ENCODE data around the gene DENND1A.

DNA sequence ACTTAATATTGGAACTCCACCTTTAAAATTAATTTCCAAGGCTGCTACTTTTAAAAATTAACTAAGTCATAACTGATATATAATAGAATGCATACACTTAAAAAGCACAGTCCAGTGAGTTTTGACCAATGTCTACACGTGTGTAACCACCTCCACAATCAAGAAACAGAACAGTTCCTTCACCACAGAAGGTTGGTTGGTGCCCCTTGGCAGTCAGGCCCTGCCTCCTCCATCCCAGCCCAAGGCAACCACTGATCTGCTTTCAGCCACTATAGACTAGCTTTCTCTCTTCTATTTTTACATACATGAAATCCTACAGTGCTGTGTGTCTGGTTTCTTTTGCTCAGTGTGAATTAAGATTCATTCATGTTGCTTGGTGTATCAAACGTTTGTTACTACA lies 358.7 kb downstream of the DENND1A start:
- TF ChIP-seq, protein P1, sequence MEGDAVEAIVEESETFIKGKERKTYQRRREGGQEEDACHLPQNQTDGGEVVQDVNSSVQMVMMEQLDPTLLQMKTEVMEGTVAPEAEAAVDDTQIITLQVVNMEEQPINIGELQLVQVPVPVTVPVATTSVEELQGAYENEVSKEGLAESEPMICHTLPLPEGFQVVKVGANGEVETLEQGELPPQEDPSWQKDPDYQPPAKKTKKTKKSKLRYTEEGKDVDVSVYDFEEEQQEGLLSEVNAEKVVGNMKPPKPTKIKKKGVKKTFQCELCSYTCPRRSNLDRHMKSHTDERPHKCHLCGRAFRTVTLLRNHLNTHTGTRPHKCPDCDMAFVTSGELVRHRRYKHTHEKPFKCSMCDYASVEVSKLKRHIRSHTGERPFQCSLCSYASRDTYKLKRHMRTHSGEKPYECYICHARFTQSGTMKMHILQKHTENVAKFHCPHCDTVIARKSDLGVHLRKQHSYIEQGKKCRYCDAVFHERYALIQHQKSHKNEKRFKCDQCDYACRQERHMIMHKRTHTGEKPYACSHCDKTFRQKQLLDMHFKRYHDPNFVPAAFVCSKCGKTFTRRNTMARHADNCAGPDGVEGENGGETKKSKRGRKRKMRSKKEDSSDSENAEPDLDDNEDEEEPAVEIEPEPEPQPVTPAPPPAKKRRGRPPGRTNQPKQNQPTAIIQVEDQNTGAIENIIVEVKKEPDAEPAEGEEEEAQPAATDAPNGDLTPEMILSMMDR (IDR thresholded peaks at IDR 0.05), result no peak
- TF ChIP-seq POLR2A (IDR thresholded peaks at IDR 0.05), result no peak

Data from right lobe of liver (tissue), 4 donors.